IMR-90 (cell line): ENCODE data around the gene TSPEAR. TPM values are rescaled to one million over a fixed set of nuclear protein-coding genes. Genes with fewer than 3 reads are reported as not detected.

Source experiments
- ATAC-seq: fragments of 200-7000 bp; cut with Tn5 transposase; 2 replicates; pipeline ENCODE4 v1.9.1; 2020; ENCODE audit warnings: low read depth, mild to moderate bottlenecking, moderate library complexity
- BruUV-seq: library from RNA; stranded (reverse); fragments of 400-500 nt; replicated peaks from 2 replicates; lab custom pipeline; 2021; lab: Mats Ljungman, UMichigan
- CTCF ChIA-PET: fragments of 300-600 bp; formaldehyde crosslinking; extraction: SDS; loops from one replicate; lab custom pipeline; 2021; ENCODE audit warnings: antibody characterized with exemption; lab: Yijun Ruan, JAX
- POLR2A ChIA-PET: fragments of 300-600 bp; sonication (Branson Sonifier 250); formaldehyde crosslinking; loops from one replicate; lab custom pipeline; 2022; ENCODE audit warnings: antibody characterized with exemption; ENCODE audit not compliant: unreplicated experiment; lab: Charles Lee
- DNase-seq: peaks from one replicate; pipeline ENCODE4 v3.0.0; 2013
- H2AFZ ChIP-seq: replicated peaks from 2 replicates; pipeline ENCODE3; 2013; ENCODE audit warnings: low read length, mild to moderate bottlenecking; ENCODE audit not compliant: poor library complexity
- H2AK5ac ChIP-seq: 2 replicates; pipeline ENCODE4 v1.6.1; 2013; ENCODE audit warnings: low read depth, low read length, inconsistent platforms
- H2AK9ac ChIP-seq: replicated peaks from 2 replicates; pipeline ENCODE3; 2013; ENCODE audit warnings: mild to moderate bottlenecking, low read depth, low read length, moderate library complexity; ENCODE audit not compliant: poor library complexity
- H2BK120ac ChIP-seq: 2 replicates; pipeline ENCODE4 v1.6.1; 2013; ENCODE audit warnings: low read depth, low read length, inconsistent platforms
- H2BK15ac ChIP-seq: 3 replicates; pipeline ENCODE4 v1.6.1; 2013; ENCODE audit warnings: low read depth, low read length, inconsistent platforms
- H2BK20ac ChIP-seq: 2 replicates; pipeline ENCODE4 v1.6.1; 2013; ENCODE audit warnings: low read depth, mild to moderate bottlenecking, inconsistent platforms, low read length, moderate library complexity
- H2BK5ac ChIP-seq: 2 replicates; pipeline ENCODE4 v1.6.1; 2013; ENCODE audit warnings: mild to moderate bottlenecking, low read depth, low read length, inconsistent platforms; ENCODE audit not compliant: poor library complexity, severe bottlenecking
- H3K14ac ChIP-seq: replicated peaks from 2 replicates; pipeline ENCODE4 v1.6.1; 2013; ENCODE audit warnings: low read depth, low read length, inconsistent platforms
- H3K18ac ChIP-seq: 2 replicates; pipeline ENCODE4 v1.6.1; 2013; ENCODE audit warnings: low read depth, low read length, control low read depth
- H3K23ac ChIP-seq: 2 replicates; pipeline ENCODE4 v1.6.1; 2013; ENCODE audit warnings: low read depth, low read length, inconsistent platforms
- H3K27ac ChIP-seq: 2 replicates; pipeline ENCODE4 v1.5.1; 2013; ENCODE audit warnings: mild to moderate bottlenecking, control low read depth, low read length; ENCODE audit not compliant: insufficient read depth
- H3K27me3 ChIP-seq: 2 replicates; pipeline ENCODE4 v1.6.1; 2013; ENCODE audit warnings: low read length; ENCODE audit not compliant: control insufficient read depth, insufficient read depth
- H3K36me3 ChIP-seq: 2 replicates; pipeline ENCODE4 v1.6.1; 2013; ENCODE audit warnings: low read length, mixed read lengths; ENCODE audit not compliant: control insufficient read depth, insufficient read depth
- H3K4ac ChIP-seq: 2 replicates; pipeline ENCODE4 v1.6.1; 2013; ENCODE audit warnings: low read depth, low read length, inconsistent platforms
- H3K4me1 ChIP-seq: 2 replicates; pipeline ENCODE4 v1.6.1; 2013; ENCODE audit warnings: low read length, mixed read lengths; ENCODE audit not compliant: control insufficient read depth, insufficient read depth
- H3K4me2 ChIP-seq: 2 replicates; pipeline ENCODE4 v1.6.1; 2013; ENCODE audit warnings: low read depth, mild to moderate bottlenecking, control low read depth, low read length, moderate library complexity
- H3K4me3 ChIP-seq: 2 replicates; pipeline ENCODE4 v1.5.1; 2013; ENCODE audit warnings: low read depth, mild to moderate bottlenecking, control low read depth, low read length, moderate library complexity; ENCODE audit not compliant: insufficient read depth
- H3K56ac ChIP-seq: 2 replicates; pipeline ENCODE4 v1.6.1; 2013; ENCODE audit warnings: low read length, inconsistent platforms; ENCODE audit not compliant: insufficient read depth; ENCODE audit errors: extremely low read depth
- H3K79me1 ChIP-seq, 2 experiments: 2 replicates each; pipeline ENCODE4 v1.6.1; 2013; ENCODE audit warnings: low read length in 2 of 2, inconsistent platforms in 1 of 2, low read depth in 1 of 2
- H3K9ac ChIP-seq: 2 replicates; pipeline ENCODE4 v1.6.1; 2013; ENCODE audit warnings: low read depth, low read length, control low read depth
- H3K9me1 ChIP-seq: 2 replicates; pipeline ENCODE4 v1.6.1; 2013; ENCODE audit warnings: low read length, inconsistent platforms; ENCODE audit not compliant: insufficient read depth
- H3K9me3 ChIP-seq: 2 replicates; pipeline ENCODE4 v1.6.1; 2013; ENCODE audit warnings: low read length; ENCODE audit not compliant: control insufficient read depth, insufficient read depth
- H4K20me1 ChIP-seq: 2 replicates; pipeline ENCODE4 v1.6.1; 2013; ENCODE audit warnings: low read length, inconsistent platforms; ENCODE audit not compliant: insufficient read depth
- H4K5ac ChIP-seq: 2 replicates; pipeline ENCODE4 v1.6.1; 2013; ENCODE audit warnings: mild to moderate bottlenecking, low read depth, low read length, control low read depth
- H4K8ac ChIP-seq, 2 experiments: 2 replicates each; pipeline ENCODE4 v1.6.1; 2013; ENCODE audit warnings: low read depth in 2 of 2, low read length in 2 of 2, control low read depth in 1 of 2, inconsistent platforms in 1 of 2
- H4K91ac ChIP-seq: 2 replicates; pipeline ENCODE4 v1.6.1; 2013; ENCODE audit warnings: low read depth, low read length, inconsistent platforms; ENCODE audit not compliant: insufficient read depth
- FOS ChIP-seq: fragments of 150-350 bp; IDR thresholded peaks from 2 replicates; pipeline ENCODE4 v1.6.1; 2016; ENCODE audit warnings: low read depth, low read length
- RAD21 ChIP-seq: IDR thresholded peaks from 2 replicates; pipeline ENCODE4 v1.6.1; 2012; ENCODE audit warnings: low read length, improper control_type of control experiment
- WGBS, 2 experiments: methylation state at CpG; one replicate each; pipeline versions ENCODE4 v1.1.5 to v1.1.7; 2013; ENCODE audit warnings: missing lambda C conversion rate in 2 of 2; ENCODE audit not compliant: insufficient read length in 1 of 2; ENCODE audit errors: extremely low coverage in 2 of 2; 5-methylcytosine and 5-hydroxymethylcytosine counted together
- dilution Hi-C: fragments of 300-500 bp; cut with HindIII; formaldehyde crosslinking; loops from one replicate; pipeline ENCODE4 v1.14.3; 2018; ENCODE audit warnings: low sequenced_read_pairs; ENCODE audit not compliant: unreplicated experiment
- in situ Hi-C: fragments of 300-500 bp; cut with MboI; formaldehyde crosslinking; loops from 3 replicates; pipeline ENCODE4 v1.14.3; 2019; ENCODE audit warnings: low sequenced_read_pairs, inconsistent platforms, mixed read lengths
- intact Hi-C: fragments of 100-400 bp; cut with micrococcal nuclease; formaldehyde crosslinking; loops from 2 replicates; pipeline ENCODE4 v1.10.0; 2022
- polyA plus RNA-seq, 3 experiments: library from polyadenylated mRNA; depleted of rRNA; stranded (reverse); fragments of >200 nt; gene quantifications; 2 replicates each; pipeline ENCODE4 v1.2.3, GENCODE V29; 2012; ENCODE audit warnings: low replicate concordance in 1 of 3
- total RNA-seq: library from RNA; depleted of rRNA; stranded (reverse); fragments of >200 nt; gene quantifications from 2 replicates; pipeline ENCODE4 v1.2.3, GENCODE V29; 2012
- TF ChIP-seq, protein P1 (sequence below): conservative IDR thresholded peaks from 2 replicates; pipeline ENCODE4 v1.5.1; 2012; ENCODE audit warnings: mild to moderate bottlenecking, low read depth, low read length, improper control_type of control experiment

Gene TSPEAR
- total and polyA plus RNA-seq, 2 of the 4 experiments (the other 2 are of a cell fraction) = not detected

DNA sequence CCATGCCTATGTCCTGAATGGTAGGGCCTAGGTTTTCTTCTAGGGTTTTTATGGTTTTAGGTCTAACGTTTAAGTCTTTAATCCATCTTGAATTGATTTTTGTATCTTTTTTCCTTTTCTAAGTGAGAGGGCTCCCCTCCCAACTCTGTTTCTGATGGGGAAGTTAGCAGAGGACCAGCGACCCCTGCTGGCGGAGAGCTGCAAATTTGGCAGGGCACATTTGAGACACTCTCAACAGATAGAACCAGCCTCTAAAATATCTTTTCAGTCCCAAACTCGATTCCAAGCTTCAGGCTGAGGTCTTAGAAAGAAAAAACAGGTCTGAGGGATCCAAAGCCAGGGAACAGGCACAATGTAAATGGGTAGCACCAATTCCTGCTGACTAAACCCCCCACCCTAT, 223.5 kb downstream of the TSPEAR start:
- intact Hi-C loops = loop anchor here (10.0 kb wide), 1 partner anchor 153 kb away; the partner anchor contains the start of gene CFAP410
- in situ Hi-C loops = no loop called here
- Histone ChIP-seq H3K4ac (no peak overlapping the region), H3K4me2 (no peak overlapping the region), H3K4me3 (no peak overlapping the region), H3K9ac (no peak overlapping the region), H3K14ac (no peak overlapping the region), H3K18ac (no peak overlapping the region), H3K36me3 (no peaks in the 10 kb centered on the region), H3K9me1 (no peaks in the 10 kb centered on the region), H4K5ac (no peak overlapping the region), H2BK15ac (no peak overlapping the region), H2AFZ (no peak overlapping the region), H2AK9ac (no peak overlapping the region), H2BK120ac (no peak overlapping the region), H3K4me1 (no peaks in the 10 kb centered on the region), H2BK5ac (no peak overlapping the region), H3K79me1 (no peaks in the 10 kb centered on the region), H4K20me1 (no peaks in the 10 kb centered on the region), H3K56ac (no peak overlapping the region), H3K23ac (no peak overlapping the region), H3K27me3 (peaks cover 5% of the 10 kb centered on the region), H2BK20ac (no peak overlapping the region), H2AK5ac (no peak overlapping the region), H4K8ac (no peak overlapping the region), H3K27ac (no peak overlapping the region), H3K9me3 (peaks cover 8% of the 10 kb centered on the region), H4K91ac (no peak overlapping the region)
- ChIA-PET CTCF (interaction anchor here (0.7 kb wide), 1 partner anchor 66 kb away, joined by 3 read pairs; no protein-coding TSS in a partner anchor), POLR2A (no interaction called here)
- no TSS peak for BruUV-seq
- no CpG with 5 or more reads among the region's 4 CpGs for WGBS, 2 experiments
- ATAC-seq = peak; percentile 53
- TF ChIP-seq RAD21 (peak; percentile 39), FOS (no peak)
- TF ChIP-seq, protein P1, sequence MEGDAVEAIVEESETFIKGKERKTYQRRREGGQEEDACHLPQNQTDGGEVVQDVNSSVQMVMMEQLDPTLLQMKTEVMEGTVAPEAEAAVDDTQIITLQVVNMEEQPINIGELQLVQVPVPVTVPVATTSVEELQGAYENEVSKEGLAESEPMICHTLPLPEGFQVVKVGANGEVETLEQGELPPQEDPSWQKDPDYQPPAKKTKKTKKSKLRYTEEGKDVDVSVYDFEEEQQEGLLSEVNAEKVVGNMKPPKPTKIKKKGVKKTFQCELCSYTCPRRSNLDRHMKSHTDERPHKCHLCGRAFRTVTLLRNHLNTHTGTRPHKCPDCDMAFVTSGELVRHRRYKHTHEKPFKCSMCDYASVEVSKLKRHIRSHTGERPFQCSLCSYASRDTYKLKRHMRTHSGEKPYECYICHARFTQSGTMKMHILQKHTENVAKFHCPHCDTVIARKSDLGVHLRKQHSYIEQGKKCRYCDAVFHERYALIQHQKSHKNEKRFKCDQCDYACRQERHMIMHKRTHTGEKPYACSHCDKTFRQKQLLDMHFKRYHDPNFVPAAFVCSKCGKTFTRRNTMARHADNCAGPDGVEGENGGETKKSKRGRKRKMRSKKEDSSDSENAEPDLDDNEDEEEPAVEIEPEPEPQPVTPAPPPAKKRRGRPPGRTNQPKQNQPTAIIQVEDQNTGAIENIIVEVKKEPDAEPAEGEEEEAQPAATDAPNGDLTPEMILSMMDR = peak; percentile 52
- dilution Hi-C loops = no loop called here
- DNase-seq = peak; percentile 19
